ENCODE measurements around the gene EVL. TPM values are rescaled to one million over a fixed set of nuclear protein-coding genes. Genes with fewer than 3 reads are reported as not detected.
A peak's percentile ranks its signal among the peaks of the same experiment; 100 is the strongest.

The EVL gene
- total and polyA plus RNA-seq, 10 of the 15 experiments (the other 5 are each of a cell fraction or from before 2014, with no cell fraction given): 11.9 to 341 (median 89.8) TPM

DNA sequence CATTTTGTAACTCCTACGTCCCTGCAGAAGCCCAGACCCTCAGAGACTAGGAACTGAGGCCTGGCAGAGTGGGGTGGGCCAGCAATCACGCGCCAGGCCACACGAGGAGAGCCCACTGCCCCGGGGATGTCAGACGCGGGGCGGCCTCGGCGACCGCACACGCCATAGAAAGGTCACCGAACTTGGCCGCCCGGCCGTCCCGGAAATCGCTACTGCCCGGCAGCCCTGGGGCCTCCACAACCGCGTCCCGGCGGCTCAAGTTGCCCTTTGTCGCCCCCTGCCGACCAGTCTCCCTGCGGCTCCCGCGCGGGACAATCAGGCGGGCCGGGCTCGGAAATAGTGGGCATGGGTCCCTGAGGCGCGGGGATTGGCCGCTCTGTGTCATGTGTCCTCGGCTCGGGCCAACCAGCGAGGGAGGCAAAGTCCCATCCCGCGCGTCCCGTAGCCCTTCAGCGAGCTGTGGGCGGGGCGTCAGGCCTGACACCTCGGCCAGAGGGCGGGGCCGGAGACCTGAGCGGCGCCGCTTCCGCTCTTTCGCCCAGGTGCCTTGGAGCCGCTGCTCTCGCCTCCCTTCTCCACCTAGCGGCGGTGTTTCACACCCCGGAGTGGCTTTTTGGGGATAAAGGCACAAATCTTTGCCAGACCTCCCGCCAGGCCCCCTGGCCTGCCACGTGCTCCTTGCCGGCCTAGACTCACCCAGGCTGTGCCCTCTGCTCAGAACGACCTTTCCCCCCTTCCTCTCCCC is 127.6 kb downstream of the EVL start (continued):
- TF ChIP-seq, protein P1, sequence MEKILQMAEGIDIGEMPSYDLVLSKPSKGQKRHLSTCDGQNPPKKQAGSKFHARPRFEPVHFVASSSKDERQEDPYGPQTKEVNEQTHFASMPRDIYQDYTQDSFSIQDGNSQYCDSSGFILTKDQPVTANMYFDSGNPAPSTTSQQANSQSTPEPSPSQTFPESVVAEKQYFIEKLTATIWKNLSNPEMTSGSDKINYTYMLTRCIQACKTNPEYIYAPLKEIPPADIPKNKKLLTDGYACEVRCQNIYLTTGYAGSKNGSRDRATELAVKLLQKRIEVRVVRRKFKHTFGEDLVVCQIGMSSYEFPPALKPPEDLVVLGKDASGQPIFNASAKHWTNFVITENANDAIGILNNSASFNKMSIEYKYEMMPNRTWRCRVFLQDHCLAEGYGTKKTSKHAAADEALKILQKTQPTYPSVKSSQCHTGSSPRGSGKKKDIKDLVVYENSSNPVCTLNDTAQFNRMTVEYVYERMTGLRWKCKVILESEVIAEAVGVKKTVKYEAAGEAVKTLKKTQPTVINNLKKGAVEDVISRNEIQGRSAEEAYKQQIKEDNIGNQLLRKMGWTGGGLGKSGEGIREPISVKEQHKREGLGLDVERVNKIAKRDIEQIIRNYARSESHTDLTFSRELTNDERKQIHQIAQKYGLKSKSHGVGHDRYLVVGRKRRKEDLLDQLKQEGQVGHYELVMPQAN (conservative IDR thresholded peaks at IDR 0.05): no peak; the same call in 1 of the 2 replicates
- no peak for TF ChIP-seq ZNF622 (IDR thresholded peaks at IDR 0.05)
- no peak for TF ChIP-seq CBX3 (IDR thresholded peaks at IDR 0.05; ENCODE audit: borderline replicate concordance, low read depth)
- TF ChIP-seq RUNX3 (IDR thresholded peaks at IDR 0.05; ENCODE audit: low read length): peak; percentile 67
- peak; percentile 53 to 66; a peak in 3 of 4 replicates for TF ChIP-seq BHLHE40 (IDR thresholded peaks at IDR 0.05; ENCODE audit: borderline replicate concordance in 1 of 2, low read depth in 2 of 2, low read length in 1 of 2)
- no peak for TF ChIP-seq SUPT20H (IDR thresholded peaks at IDR 0.05; ENCODE audit: borderline replicate concordance, control insufficient read depth, low read depth, low read length)
- peak; percentile 58 for TF ChIP-seq SMC3 (IDR thresholded peaks at IDR 0.05; ENCODE audit: borderline replicate concordance, low read length)
- TF ChIP-seq, protein P2, sequence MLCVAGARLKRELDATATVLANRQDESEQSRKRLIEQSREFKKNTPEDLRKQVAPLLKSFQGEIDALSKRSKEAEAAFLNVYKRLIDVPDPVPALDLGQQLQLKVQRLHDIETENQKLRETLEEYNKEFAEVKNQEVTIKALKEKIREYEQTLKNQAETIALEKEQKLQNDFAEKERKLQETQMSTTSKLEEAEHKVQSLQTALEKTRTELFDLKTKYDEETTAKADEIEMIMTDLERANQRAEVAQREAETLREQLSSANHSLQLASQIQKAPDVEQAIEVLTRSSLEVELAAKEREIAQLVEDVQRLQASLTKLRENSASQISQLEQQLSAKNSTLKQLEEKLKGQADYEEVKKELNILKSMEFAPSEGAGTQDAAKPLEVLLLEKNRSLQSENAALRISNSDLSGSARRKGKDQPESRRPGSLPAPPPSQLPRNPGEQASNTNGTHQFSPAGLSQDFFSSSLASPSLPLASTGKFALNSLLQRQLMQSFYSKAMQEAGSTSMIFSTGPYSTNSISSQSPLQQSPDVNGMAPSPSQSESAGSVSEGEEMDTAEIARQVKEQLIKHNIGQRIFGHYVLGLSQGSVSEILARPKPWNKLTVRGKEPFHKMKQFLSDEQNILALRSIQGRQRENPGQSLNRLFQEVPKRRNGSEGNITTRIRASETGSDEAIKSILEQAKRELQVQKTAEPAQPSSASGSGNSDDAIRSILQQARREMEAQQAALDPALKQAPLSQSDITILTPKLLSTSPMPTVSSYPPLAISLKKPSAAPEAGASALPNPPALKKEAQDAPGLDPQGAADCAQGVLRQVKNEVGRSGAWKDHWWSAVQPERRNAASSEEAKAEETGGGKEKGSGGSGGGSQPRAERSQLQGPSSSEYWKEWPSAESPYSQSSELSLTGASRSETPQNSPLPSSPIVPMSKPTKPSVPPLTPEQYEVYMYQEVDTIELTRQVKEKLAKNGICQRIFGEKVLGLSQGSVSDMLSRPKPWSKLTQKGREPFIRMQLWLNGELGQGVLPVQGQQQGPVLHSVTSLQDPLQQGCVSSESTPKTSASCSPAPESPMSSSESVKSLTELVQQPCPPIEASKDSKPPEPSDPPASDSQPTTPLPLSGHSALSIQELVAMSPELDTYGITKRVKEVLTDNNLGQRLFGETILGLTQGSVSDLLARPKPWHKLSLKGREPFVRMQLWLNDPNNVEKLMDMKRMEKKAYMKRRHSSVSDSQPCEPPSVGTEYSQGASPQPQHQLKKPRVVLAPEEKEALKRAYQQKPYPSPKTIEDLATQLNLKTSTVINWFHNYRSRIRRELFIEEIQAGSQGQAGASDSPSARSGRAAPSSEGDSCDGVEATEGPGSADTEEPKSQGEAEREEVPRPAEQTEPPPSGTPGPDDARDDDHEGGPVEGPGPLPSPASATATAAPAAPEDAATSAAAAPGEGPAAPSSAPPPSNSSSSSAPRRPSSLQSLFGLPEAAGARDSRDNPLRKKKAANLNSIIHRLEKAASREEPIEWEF (IDR thresholded peaks at IDR 0.05; ENCODE audit: insufficient replicate concordance, low read depth, low read length): no peak
- TF ChIP-seq POLR2AphosphoS5 (IDR thresholded peaks at IDR 0.05; ENCODE audit: low read length): peak; percentile 69; the same call in 1 of the 2 replicates
- no peak for TF ChIP-seq CBFB (IDR thresholded peaks at IDR 0.05; ENCODE audit: low read depth)
- TF ChIP-seq, protein P3, sequence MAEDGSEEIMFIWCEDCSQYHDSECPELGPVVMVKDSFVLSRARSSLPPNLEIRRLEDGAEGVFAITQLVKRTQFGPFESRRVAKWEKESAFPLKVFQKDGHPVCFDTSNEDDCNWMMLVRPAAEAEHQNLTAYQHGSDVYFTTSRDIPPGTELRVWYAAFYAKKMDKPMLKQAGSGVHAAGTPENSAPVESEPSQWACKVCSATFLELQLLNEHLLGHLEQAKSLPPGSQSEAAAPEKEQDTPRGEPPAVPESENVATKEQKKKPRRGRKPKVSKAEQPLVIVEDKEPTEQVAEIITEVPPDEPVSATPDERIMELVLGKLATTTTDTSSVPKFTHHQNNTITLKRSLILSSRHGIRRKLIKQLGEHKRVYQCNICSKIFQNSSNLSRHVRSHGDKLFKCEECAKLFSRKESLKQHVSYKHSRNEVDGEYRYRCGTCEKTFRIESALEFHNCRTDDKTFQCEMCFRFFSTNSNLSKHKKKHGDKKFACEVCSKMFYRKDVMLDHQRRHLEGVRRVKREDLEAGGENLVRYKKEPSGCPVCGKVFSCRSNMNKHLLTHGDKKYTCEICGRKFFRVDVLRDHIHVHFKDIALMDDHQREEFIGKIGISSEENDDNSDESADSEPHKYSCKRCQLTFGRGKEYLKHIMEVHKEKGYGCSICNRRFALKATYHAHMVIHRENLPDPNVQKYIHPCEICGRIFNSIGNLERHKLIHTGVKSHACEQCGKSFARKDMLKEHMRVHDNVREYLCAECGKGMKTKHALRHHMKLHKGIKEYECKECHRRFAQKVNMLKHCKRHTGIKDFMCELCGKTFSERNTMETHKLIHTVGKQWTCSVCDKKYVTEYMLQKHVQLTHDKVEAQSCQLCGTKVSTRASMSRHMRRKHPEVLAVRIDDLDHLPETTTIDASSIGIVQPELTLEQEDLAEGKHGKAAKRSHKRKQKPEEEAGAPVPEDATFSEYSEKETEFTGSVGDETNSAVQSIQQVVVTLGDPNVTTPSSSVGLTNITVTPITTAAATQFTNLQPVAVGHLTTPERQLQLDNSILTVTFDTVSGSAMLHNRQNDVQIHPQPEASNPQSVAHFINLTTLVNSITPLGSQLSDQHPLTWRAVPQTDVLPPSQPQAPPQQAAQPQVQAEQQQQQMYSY (CRISPR knock-in tag; IDR thresholded peaks at IDR 0.05): no peak
- TF ChIP-seq SUZ12 (IDR thresholded peaks at IDR 0.05; ENCODE audit: unreplicated experiment): no peak
- no peak for TF ChIP-seq WRNIP1 (IDR thresholded peaks at IDR 0.05; ENCODE audit: borderline replicate concordance, low read depth, low read length)
- TF ChIP-seq RAD21 (IDR thresholded peaks at IDR 0.05; ENCODE audit: insufficient read depth, low read depth, low read length): peak; percentile 73
- no peak for TF ChIP-seq GABPA (IDR thresholded peaks at IDR 0.05; ENCODE audit: low read depth)
- no peak for TF ChIP-seq EZH2 (IDR thresholded peaks at IDR 0.05; ENCODE audit: borderline replicate concordance, control insufficient read depth, low read depth, low read length)
- peak; percentile 98 for TF ChIP-seq NR2F1 (conservative IDR thresholded peaks at IDR 0.05)

All from GM12878 (cell line).